ENCODE data around the gene DIABLO.
A peak's percentile ranks its signal among the peaks of the same experiment; 100 is the strongest.
"Not testable (repeated sequence)": the region's sequence is repeated elsewhere in the genome, so short reads cannot be mapped to it uniquely, and the experiment has no call there.

The DIABLO gene

DNA sequence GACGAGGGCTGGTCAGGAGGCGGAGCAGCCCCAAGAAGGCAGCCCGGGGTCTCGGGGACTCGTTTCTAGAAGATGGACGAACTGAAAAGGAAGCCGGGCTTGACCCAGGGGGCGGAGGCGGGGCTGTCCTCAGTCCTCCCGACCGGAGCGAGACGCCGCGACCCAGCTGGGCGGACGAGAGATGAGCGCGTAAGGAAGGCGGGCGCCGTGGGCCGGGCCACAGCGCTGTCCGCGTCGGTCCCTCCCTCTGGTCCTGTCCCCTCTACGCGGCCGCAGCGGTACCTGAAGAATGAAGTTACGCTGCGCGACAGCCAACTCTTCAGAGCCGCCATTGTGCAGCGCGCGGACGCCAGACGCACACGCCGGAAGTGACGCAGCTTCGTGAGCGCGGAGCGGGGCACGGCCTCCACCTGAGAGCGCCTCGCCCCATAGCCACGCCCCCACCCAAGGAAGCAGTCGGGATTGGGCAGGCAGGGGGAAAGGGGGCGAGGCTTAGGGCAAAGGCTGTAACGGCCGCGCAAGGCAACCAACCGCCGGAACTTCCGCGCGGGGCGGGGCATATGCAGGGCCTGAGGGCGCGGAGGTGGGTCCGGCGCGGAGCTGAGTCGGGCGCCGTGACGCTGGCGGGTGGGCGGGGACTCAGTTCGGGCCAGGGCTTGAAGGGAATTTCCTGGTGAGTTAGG is at the start of gene DIABLO:
TSS of gene DIABLO (minus strand) at position 370 of the 683 bp plus-strand sequence. CDS start at position 332, 38 bp downstream.
- peak; percentile 100 for DNase-seq

DNA sequence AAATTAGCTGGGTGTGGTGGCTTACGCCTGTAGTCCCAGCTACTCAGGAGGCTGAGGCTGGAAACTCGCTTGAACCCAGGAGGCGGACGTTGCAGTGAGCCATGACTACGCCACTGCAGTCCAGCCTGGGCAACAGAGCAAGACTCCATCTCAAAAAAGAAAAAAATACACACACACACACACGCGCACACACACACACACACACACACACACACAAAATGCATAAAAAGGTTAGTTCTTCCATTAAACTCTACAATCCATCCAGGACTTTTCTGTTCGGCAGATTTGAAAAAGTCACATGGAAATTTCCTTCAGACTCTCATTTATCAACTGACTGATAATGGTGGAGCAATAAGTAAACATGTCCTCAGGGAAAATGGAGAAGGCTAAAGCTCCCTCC is 49.6 kb upstream of the DIABLO start:
- no peak for DNase-seq

DNA sequence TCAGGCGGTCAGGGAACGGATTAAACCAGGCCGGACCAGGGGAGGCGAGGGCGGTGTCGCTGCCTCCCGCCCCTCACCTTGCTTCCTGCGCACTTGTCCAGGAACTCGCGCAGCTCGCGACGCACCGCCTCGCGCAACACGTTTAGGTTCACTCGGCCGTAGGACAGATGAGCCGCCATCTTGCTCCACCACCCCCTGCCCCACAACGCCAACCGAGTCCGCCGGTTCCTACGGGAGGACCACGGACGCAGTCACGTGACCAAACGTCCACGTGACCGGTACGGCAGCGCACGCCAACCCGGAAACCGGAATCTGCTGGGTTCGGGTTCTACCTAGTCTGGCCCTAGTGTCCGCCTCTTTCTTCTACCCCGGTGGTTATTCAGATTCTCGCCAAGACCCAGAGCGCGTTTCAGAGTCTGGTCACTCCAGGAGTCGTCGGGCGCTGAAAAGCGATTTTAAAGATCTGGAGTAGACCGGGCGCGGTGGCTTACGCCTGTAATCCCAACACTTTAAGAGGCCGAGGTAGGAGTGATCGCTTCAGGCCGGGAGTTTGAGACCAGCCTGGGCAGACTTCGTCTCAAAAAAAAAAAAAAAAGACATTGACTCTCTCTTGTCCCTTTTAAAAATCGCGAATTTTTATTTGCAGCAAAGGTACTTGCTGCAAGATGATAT is 40.5 kb upstream of the DIABLO start, which contains the start of gene VPS33A:
TSS of gene VPS33A (minus strand) at position 265 of the 672 bp plus-strand sequence. CDS start at position 179, 86 bp downstream.
- peak; percentile 98 for DNase-seq

DNA sequence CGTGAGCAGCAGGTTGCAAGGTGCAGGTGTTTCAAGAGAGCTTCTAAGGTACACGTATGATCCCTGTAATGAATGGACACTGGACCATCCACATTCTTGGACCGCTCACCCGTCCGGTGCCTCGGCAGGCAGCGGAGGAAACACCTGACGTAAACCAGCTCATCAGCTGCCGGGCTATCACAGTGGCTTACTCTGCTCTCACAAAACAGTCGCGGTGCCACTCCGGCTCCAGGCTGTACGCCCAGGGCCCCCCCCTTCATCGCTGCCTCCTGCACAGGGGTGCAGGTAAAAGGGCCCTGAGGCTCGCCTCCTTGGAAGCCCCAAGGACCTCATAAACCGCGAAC is 40.0 kb upstream of the DIABLO start:
- no peak for DNase-seq

DNA sequence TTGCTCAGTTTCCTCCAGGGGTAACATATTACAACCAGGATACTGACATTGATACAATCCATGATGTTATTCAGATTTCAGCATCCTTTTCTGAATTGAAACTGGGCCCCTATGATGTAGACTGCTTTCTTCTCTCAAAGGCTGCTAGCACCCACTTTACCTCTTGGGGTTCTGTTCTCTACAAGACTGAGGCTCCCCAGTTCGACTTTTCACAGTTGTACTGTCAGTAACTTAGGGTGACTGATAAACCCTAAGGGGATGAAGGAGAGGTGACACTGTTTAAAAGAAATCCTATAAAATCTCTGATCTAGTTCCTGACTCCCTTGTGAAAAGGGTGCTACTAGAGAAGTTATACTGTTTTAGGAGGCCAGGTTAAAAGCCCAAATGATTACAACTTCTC is 39.6 kb upstream of the DIABLO start:
- no peak for DNase-seq

DNA sequence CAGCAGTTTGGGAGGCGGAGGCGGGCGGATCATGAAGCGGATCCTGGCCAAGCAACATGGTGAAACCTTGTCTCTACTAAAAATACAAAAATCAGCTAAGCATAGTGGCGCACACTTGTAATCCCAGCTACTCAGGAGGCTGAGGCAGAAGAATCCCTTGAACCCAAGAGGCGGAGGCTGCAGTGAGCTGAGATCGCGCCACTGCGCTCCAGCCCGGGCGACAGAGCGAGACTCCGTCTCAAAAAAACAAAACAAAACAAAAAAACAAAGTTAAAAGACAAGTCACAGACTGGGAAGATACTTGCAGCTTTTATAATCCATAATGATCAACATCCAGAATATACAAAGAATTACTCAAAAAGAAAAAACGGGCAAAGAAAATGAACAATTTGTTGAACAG is 34.9 kb upstream of the DIABLO start:
- not testable (repeated sequence) for DNase-seq

- DNase-seq, result not testable (repeated sequence)
Observed at GRCh38 chr12:122258939-122259338, 33.1 kb upstream of the DIABLO start.

- DNase-seq, result not testable (repeated sequence)
Observed at GRCh38 chr12:122258462-122258861, 32.6 kb upstream of the DIABLO start.

DNA sequence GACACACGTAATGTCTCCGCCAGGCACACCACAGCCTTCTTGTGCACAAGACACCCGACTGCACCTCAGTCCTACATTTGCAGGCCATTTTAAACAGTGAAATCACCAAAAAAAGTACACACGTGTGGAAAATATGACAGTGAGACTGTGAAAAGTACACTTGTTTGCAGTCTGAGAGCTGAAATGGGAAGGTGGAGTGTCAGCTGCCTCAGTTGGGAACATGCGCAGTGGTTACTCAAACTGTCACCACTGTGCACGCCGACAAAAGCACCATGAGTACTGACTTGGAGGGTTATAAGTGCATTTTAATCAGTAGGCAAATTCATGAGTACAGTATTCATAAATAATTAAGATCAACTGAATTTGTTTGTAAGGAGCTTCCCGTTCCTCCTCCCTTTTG is 24.7 kb upstream of the DIABLO start:
- no peak for DNase-seq

DNA sequence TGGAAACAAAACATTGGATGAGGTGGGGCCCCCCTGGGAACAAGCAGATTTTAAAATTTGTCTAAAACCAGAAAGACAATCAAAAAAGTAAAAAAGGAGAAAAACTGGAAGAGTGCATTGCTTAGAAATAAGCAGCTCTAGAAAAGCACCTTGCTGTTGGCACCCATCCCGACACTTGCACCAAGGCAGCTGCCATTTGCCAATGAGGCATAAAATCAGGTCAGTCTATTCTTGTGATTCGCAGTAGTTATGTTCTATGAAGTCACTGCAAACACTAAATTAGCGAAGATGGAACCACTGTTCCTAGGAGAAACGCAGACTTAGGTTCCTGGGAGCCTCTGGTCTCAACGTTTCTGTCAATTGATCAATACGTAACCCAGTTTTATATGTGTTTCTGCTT is 24.2 kb upstream of the DIABLO start:
- DNase-seq, result no peak

GRCh38 chr12:122245553-122245952 is 19.7 kb upstream of the DIABLO start:
- no peak for DNase-seq

DNA sequence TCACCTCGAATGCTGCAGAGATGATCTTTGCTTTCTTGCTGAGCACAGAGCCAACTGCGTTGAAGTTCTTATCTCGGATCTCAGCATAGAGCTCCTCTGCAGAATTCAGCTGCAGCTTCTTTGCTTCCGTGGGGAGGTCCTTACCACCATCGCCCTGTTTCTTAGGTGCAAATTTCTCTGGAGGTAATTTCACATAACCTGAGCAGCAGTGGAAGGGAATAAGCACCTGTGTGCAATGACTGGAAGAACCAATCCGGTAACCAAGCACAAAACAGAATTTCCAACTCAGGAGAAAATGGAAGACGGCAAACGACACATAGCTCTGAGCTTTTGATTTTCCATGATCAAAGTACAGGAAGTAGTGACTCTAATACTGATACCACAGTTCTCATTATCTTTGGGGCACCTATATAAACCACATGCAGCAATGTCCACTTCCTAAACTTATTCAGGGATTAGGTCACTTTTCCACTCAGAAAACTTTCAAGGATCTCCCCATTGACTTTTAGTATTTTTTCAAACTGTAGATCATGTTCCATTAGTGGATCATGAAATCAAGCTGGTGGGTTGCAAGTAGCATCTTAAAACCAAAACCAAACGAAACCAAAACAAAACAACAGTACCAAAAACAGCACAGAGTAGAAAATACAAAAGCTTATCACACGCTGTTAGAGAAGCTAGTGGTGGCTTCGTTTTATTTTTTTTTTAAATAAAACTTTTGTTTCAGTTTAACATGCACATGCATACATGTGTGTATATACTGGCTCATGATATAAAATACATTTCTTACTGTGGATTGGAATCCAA is 18.9 kb upstream of the DIABLO start:
- no peak for DNase-seq

DNA sequence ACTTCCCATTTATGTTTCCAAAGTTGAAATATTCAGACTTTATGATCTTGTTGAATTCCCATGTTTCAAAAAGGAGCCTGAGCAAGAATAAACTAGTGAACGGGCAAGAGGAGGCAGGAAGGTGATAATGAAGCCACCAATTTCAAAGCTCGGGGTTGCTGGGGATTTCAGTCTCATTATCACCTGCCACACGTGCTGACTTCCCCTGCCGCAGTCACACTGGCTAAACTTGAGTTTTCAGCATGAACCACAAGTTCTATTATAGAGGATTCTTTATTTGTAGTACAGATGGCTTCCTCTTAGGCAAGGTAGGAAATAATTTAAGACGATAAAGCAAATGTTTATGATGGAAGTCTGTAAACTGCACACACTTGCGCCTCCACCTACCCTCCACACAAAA is 18.1 kb upstream of the DIABLO start:
- DNase-seq, result no peak

DNA sequence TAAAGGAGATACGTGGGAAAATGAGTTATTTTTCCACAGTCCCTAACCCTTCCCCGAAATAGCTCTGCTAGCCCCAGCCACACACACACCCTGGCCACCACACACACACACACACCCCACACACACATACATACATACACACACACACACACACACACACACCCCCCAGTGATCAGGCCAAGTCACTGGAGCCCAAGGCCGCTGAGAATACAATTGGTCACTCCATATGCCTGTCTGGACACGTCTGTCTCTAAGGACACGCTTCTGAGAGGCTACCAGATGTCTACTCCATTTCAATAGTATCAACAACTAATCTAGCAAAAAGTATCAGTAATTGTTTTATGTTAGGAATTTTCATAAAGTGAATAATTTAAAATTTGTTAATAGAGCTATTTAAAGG is 13.0 kb upstream of the DIABLO start:
- no peak for DNase-seq

- no peak for DNase-seq
Observed at GRCh38 chr12:122235741-122236140, 9.9 kb upstream of the DIABLO start.

DNA sequence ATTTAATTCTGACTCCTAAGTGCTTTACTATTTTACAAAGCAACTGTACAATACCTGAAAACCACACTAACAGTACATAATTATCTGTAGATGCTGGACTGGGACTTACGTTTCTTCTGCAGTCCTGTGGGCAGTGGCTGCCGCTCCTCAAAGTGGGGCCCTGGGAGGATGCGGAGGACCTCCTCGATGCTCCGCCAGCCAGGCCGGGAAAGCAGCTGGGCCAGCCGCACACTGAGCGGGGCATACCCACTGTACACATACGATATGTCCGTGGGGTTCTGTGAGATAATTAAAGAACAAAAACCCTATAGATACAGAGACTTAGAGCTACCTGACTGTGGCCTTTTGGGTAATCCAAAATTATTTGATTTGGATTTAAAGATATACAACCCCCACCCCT is 6.8 kb upstream of the DIABLO start:
- DNase-seq, result no peak

GRCh38 chr12:122230798-122231197 is 4.9 kb upstream of the DIABLO start:
- DNase-seq, result no peak

- no peak for DNase-seq
Observed at GRCh38 chr12:122228092-122228491, 2.2 kb upstream of the DIABLO start.

DNA sequence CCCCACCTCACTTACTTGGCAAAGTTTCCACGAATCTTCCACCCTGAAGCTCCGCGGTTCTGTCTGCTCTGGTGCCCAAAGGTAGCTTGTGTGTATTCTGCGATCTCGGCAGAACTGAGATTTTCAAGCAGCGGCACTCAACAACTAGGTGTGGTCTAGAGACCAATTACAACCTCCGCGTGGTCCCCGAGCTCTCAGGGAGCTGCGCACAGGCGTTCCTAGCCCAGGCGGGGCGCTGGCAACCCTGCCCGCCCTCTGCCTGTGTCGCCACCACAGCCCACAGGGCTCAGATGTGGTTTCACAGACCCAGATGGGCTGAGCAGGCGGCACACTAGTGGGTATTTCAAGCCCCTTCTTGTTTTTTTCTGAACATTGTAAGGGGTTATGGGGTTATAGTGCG is 1.5 kb upstream of the DIABLO start:
- DNase-seq, result no peak

DNA sequence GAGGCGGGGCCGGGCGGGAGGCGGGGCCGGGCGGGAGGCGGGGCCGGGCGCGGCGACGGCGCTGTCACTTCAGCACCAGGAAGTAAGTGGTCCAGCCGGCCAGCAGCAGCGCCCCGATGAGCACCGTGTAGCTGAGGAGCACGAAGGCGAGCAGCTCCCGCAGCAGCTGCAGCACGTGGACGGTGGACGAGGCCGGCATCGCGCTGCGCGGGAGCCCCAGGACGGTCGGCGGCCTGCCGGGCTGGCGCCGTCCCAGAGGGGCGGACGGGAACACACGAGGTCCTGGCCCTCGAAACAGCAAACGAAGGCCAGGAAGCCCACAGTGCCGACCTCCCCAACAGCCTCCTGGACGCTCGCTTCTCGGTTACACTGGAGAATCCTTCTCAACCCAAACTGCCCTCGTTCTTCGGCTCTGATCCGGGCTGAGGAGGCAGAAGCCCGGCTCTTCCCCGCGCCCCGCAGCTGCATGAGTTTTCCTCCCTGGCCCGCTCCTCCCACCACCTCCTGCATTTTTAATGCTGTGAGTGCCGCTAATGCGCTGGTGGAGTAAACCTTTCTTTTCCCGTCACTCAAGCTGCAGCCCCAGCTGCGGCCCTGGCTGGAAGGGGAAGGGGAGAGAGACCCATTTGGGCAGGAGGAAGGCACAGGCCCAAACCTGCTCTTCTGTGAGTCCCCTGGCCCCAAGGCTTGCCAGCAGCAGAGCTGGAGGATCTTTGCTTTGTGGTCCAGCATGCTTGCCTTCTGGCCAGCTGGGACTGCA is 694 bp upstream of the DIABLO start:
- DNase-seq, result no peak

- DNase-seq, result no peak
Observed at GRCh38 chr12:122216445-122216844, 9.4 kb downstream of the DIABLO start.

DNA sequence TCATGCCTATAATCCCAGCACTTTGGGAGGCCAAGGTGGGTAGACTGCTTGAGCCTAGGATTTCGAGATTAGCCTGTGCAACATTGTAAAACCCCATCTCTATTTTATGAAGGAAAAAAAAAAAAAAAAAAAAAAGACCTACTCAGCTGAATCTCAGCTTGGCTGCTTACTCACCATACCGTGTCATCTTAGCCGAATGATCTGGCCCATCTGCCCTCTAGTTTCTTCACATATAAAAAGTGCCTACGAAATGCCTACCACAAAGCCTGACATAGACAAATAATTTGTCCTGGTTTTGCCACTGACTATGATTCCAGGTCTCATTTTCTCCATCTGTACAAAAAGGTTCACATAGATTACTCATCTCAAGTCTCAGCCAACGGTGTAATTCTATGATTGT is 10.1 kb downstream of the DIABLO start:
- DNase-seq, result no peak

Measured in fibroblast of upper back skin (primary cell).